Caco-2 (cell line): ENCODE data around the gene PTPRN2. TPM values are rescaled to one million over a fixed set of nuclear protein-coding genes. Genes with fewer than 3 reads are reported as not detected.

ENCODE experiments used
- BruUV-seq: library from RNA; stranded (reverse); fragments of 400-500 nt; replicated peaks from 2 replicates; lab custom pipeline; 2021; lab: Mats Ljungman, UMichigan
- CTCF ChIA-PET: fragments of 300-600 bp; sonication (Branson Sonifier 250); formaldehyde crosslinking; loops from one replicate; lab custom pipeline; 2022; ENCODE audit warnings: antibody characterized with exemption; lab: Charles Lee
- POLR2A ChIA-PET: fragments of 300-600 bp; sonication (Branson Sonifier 250); formaldehyde crosslinking; loops from one replicate; lab custom pipeline; 2022; ENCODE audit warnings: antibody characterized with exemption; lab: Charles Lee
- DNase-seq, 2 experiments: peaks; one replicate each; pipeline versions ENCODE4 v3.0.0 to v3.0.0-alpha.2; 2020 to 2022
- H3K27me3 ChIP-seq: replicated peaks from 2 replicates; pipeline ENCODE4 v1.6.0; 2011; ENCODE audit warnings: low read length; ENCODE audit not compliant: control insufficient read depth, insufficient read depth
- H3K36me3 ChIP-seq: 2 replicates; pipeline ENCODE4 v1.5.1; 2011; ENCODE audit warnings: low read length; ENCODE audit not compliant: control insufficient read depth, insufficient read depth
- H3K4me1 ChIP-seq: fragments of 250-450 bp; sonication (Bioruptor Pico); 2 replicates; pipeline ENCODE4 v1.5.1; 2020; ENCODE audit warnings: mild to moderate bottlenecking
- H3K4me3 ChIP-seq: 2 replicates; pipeline ENCODE4 v1.5.1; 2011; ENCODE audit warnings: low read depth, mild to moderate bottlenecking, control low read depth, low read length
- H3K9me3 ChIP-seq: fragments of 250-450 bp; sonication (Bioruptor Pico); 2 replicates; pipeline ENCODE4 v1.5.1; 2020; ENCODE audit warnings: mild to moderate bottlenecking, moderate library complexity
- H3K27ac Mint-ChIP-seq: one replicate; pipeline ENCODE4 v1.8.0; 2022; ENCODE audit warnings: mixed read lengths; ENCODE audit not compliant: unreplicated experiment
- H3K27me3 Mint-ChIP-seq: one replicate; pipeline ENCODE4 v1.8.0; 2022; ENCODE audit warnings: mixed read lengths; ENCODE audit not compliant: insufficient read depth, unreplicated experiment
- H3K36me3 Mint-ChIP-seq: one replicate; pipeline ENCODE4 v1.8.0; 2022; ENCODE audit warnings: mild to moderate bottlenecking, mixed read lengths; ENCODE audit not compliant: insufficient read depth, unreplicated experiment
- H3K4me1 Mint-ChIP-seq: one replicate; pipeline ENCODE4 v1.8.0; 2022; ENCODE audit warnings: low read depth, mixed read lengths; ENCODE audit not compliant: unreplicated experiment
- H3K4me3 Mint-ChIP-seq: one replicate; pipeline ENCODE4 v1.8.0; 2022; ENCODE audit warnings: mild to moderate bottlenecking, moderate library complexity, mixed read lengths; ENCODE audit not compliant: unreplicated experiment
- H3K9me3 Mint-ChIP-seq: one replicate; pipeline ENCODE4 v1.8.0; 2022; ENCODE audit warnings: mixed read lengths; ENCODE audit not compliant: unreplicated experiment
- CTCF ChIP-seq, 2 experiments: fragments of 200-600 bp in 1 of 2; IDR thresholded peaks; 1 replicate in 1 of 2; 2 replicates in 1 of 2; pipeline versions ENCODE4 v1.5.1 to v1.8.0; 2011 to 2022; ENCODE audit warnings: antibody characterized with exemption in 1 of 2, control low read depth in 1 of 2, inconsistent platforms in 1 of 2, low read depth in 1 of 2, low read length in 1 of 2, mild to moderate bottlenecking in 1 of 2, moderate library complexity in 1 of 2; ENCODE audit not compliant: insufficient read depth in 1 of 2, severe bottlenecking in 1 of 2, unreplicated experiment in 1 of 2
- intact Hi-C: fragments of 100-400 bp; cut with micrococcal nuclease; formaldehyde crosslinking; loops from one replicate; pipeline ENCODE4 v1.10.0; 2022; ENCODE audit not compliant: unreplicated experiment
- total RNA-seq: library from RNA; stranded (reverse); gene quantifications from 2 replicates; pipeline ENCODE4 v1.2.3, GENCODE V29; 2022

Gene PTPRN2
- total RNA-seq, 1 experiment from 2014 or later = 1.4 TPM

- Mint-ChIP-seq H3K27ac (no peak overlapping the region), H3K4me1 (no peaks in the 10 kb centered on the region), H3K4me3 (no peak overlapping the region), H3K36me3 (no peaks in the 10 kb centered on the region), H3K9me3 (no peaks in the 10 kb centered on the region), H3K27me3 (no peaks in the 10 kb centered on the region)
- ChIA-PET POLR2A (no interaction called here), CTCF (no interaction called here)
- Histone ChIP-seq H3K4me3 (no peak overlapping the region), H3K27me3 (no peaks in the 10 kb centered on the region), H3K4me1 (no peaks in the 10 kb centered on the region), H3K36me3 (no peaks in the 10 kb centered on the region), H3K9me3 (no peaks in the 10 kb centered on the region; the same call in 1 of the 2 replicates)
- no peak for TF ChIP-seq CTCF (IDR thresholded peaks at IDR 0.05; ENCODE audit: insufficient read depth in 1 of 2, low read depth in 1 of 2, low read length in 1 of 2, severe bottlenecking in 1 of 2, unreplicated experiment in 1 of 2)
- no peak for DNase-seq
- intact Hi-C loops = no loop called here
- no TSS peak for BruUV-seq
These were observed 1026.7 kb downstream of the PTPRN2 start for GRCh38 chr7:157560710-157561522.

GRCh38 chr7:157560258-157560654 lies 1027.4 kb downstream of the PTPRN2 start:
- POLR2A ChIA-PET = no interaction called here

More at GRCh38 chr7:157560258-157560654, 1027.4 kb downstream of the PTPRN2 start:
- Histone ChIP-seq H3K4me3 (no peak overlapping the region), H3K9me3 (no peaks in the 10 kb centered on the region; the same call in 1 of the 2 replicates), H3K4me1 (no peaks in the 10 kb centered on the region), H3K36me3 (no peaks in the 10 kb centered on the region), H3K27me3 (no peaks in the 10 kb centered on the region)
- no peaks in the 10 kb centered on the region for H3K4me1 Mint-ChIP-seq
- no peaks in the 10 kb centered on the region for H3K27me3 Mint-ChIP-seq
- no peak for TF ChIP-seq CTCF (IDR thresholded peaks at IDR 0.05; ENCODE audit: insufficient read depth in 1 of 2, low read depth in 1 of 2, low read length in 1 of 2, severe bottlenecking in 1 of 2, unreplicated experiment in 1 of 2)
- CTCF ChIA-PET = no interaction called here
- no peak overlapping the region for H3K27ac Mint-ChIP-seq
- intact Hi-C loops = no loop called here
- H3K9me3 Mint-ChIP-seq = no peaks in the 10 kb centered on the region
- DNase-seq = no peak
- H3K36me3 Mint-ChIP-seq = no peaks in the 10 kb centered on the region
- H3K4me3 Mint-ChIP-seq = no peak overlapping the region
- BruUV-seq = no TSS peak
